Measurements from ENCODE around the gene TTLL11.
"Not testable (repeated sequence)": the region's sequence is repeated elsewhere in the genome, so short reads cannot be mapped to it uniquely, and the experiment has no call there.

Gene TTLL11

GRCh38 chr9:122001491-122002201 lies 91.5 kb downstream of the TTLL11 start:
- DNase-seq (ENCODE audit: low spot score) = no peak

- DNase-seq (ENCODE audit: low spot score) = not testable (repeated sequence)
Observed at GRCh38 chr9:122000526-122000925, 92.6 kb downstream of the TTLL11 start.

GRCh38 chr9:121999556-121999955 lies 93.6 kb downstream of the TTLL11 start:
- no peak for DNase-seq (ENCODE audit: low spot score)

- no peak for DNase-seq (ENCODE audit: low spot score)
Observed at GRCh38 chr9:121998513-121999049, 94.5 kb downstream of the TTLL11 start.

- no peak for DNase-seq (ENCODE audit: low spot score)
Observed at GRCh38 chr9:121997791-121998190, 95.3 kb downstream of the TTLL11 start.

- DNase-seq (ENCODE audit: low spot score) = no peak
Observed at GRCh38 chr9:121996783-121997182, 96.3 kb downstream of the TTLL11 start.

- no peak for DNase-seq (ENCODE audit: low spot score)
Observed at GRCh38 chr9:121995997-121996396, 97.1 kb downstream of the TTLL11 start.

GRCh38 chr9:121992571-121993212 lies 100.4 kb downstream of the TTLL11 start:
- DNase-seq (ENCODE audit: low spot score) = peak; percentile 69

GRCh38 chr9:121991307-121991661 lies 101.8 kb downstream of the TTLL11 start:
- no peak for DNase-seq (ENCODE audit: low spot score)

GRCh38 chr9:121990600-121991306 lies 102.4 kb downstream of the TTLL11 start:
- DNase-seq (ENCODE audit: low spot score) = no peak

- no peak for DNase-seq (ENCODE audit: low spot score)
Observed at GRCh38 chr9:121989010-121989409, 104.1 kb downstream of the TTLL11 start.

- no peak for DNase-seq (ENCODE audit: low spot score)
Observed at GRCh38 chr9:121987314-121987713, 105.8 kb downstream of the TTLL11 start.

GRCh38 chr9:121985792-121986494 lies 107.2 kb downstream of the TTLL11 start:
- no peak for DNase-seq (ENCODE audit: low spot score)

- no peak for DNase-seq (ENCODE audit: low spot score)
Observed at GRCh38 chr9:121984726-121985402, 108.2 kb downstream of the TTLL11 start.

- no peak for DNase-seq (ENCODE audit: low spot score)
Observed at GRCh38 chr9:121983736-121984135, 109.4 kb downstream of the TTLL11 start.

GRCh38 chr9:121981118-121981883 lies 111.8 kb downstream of the TTLL11 start:
- DNase-seq (ENCODE audit: low spot score) = no peak

GRCh38 chr9:121980665-121981064 lies 112.4 kb downstream of the TTLL11 start:
- DNase-seq (ENCODE audit: low spot score) = not testable (repeated sequence)

GRCh38 chr9:121979736-121980135 lies 113.4 kb downstream of the TTLL11 start:
- no peak for DNase-seq (ENCODE audit: low spot score)

- no peak for DNase-seq (ENCODE audit: low spot score)
Observed at GRCh38 chr9:121976751-121977150, 116.4 kb downstream of the TTLL11 start.

GRCh38 chr9:121975801-121976277 lies 117.3 kb downstream of the TTLL11 start:
- peak; percentile 75 for DNase-seq (ENCODE audit: low spot score)

- no peak for DNase-seq (ENCODE audit: low spot score)
Observed at GRCh38 chr9:121974421-121974820, 118.7 kb downstream of the TTLL11 start.

Data from LoVo (cell line).